HAP-1 (cell line): ENCODE results near the gene TM9SF3.

Source experiments
- DNase-seq, 2 experiments: peaks; one replicate each; pipeline ENCODE4 v3.0.0-alpha.2; 2016 to 2020; ENCODE audit warnings: low spot score in 2 of 2
- H3K27me3 ChIP-seq: fragments of 250-450 bp; sonication (Bioruptor Pico); 2 replicates; pipeline ENCODE4 v1.5.1; 2020; ENCODE audit warnings: low read depth, mild to moderate bottlenecking, moderate library complexity
- H3K36me3 ChIP-seq: fragments of 250-450 bp; sonication (Bioruptor Pico); replicated peaks from 2 replicates; pipeline ENCODE4 v1.5.1; 2020; ENCODE audit warnings: mild to moderate bottlenecking
- H3K4me1 ChIP-seq: fragments of 250-450 bp; sonication (Bioruptor Pico); 2 replicates; pipeline ENCODE4 v1.5.1; 2020; ENCODE audit warnings: mild to moderate bottlenecking
- H3K4me3 ChIP-seq: fragments of 250-450 bp; sonication (Bioruptor Pico); 2 replicates; pipeline ENCODE4 v1.5.1; 2020; ENCODE audit warnings: mild to moderate bottlenecking, moderate library complexity
- H3K9me3 ChIP-seq: fragments of 250-450 bp; sonication (Bioruptor Pico); 2 replicates; pipeline ENCODE4 v1.5.1; 2020; ENCODE audit warnings: mild to moderate bottlenecking, moderate library complexity
- in situ Hi-C: fragments of 300-500 bp; cut with MboI; formaldehyde crosslinking; loops from 3 replicates; pipeline ENCODE4 v1.14.3; 2020; ENCODE audit warnings: low sequenced_read_pairs, inconsistent platforms, mixed read lengths

The TM9SF3 gene

DNA sequence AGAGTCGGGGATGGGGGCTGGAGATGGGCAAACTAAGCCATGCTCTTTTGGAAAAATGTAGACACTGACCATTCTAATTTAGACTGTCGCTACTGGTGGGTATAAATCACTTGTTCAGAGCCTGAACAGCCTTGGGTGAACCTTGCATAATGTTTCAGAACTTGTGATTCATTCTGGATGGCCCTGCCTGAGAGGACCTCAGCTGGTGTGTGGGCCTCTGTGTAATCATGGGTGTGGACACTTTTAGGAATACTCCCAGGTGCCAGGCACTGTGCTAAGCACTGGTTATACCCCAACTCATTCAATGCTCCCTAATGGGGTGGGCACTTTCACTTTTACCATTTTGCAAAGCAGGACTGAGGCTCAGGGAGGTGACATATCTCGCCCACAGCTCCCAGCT lies 26.8 kb upstream of the TM9SF3 start:
- in situ Hi-C loops, result no loop called here
- H3K4me3 ChIP-seq, result no peak overlapping the region
- no peak for DNase-seq
- H3K27me3 ChIP-seq, result no peaks in the 10 kb centered on the region
- H3K36me3 ChIP-seq, result no peaks in the 10 kb centered on the region
- no peaks in the 10 kb centered on the region for H3K4me1 ChIP-seq
- no peaks in the 10 kb centered on the region for H3K9me3 ChIP-seq

DNA sequence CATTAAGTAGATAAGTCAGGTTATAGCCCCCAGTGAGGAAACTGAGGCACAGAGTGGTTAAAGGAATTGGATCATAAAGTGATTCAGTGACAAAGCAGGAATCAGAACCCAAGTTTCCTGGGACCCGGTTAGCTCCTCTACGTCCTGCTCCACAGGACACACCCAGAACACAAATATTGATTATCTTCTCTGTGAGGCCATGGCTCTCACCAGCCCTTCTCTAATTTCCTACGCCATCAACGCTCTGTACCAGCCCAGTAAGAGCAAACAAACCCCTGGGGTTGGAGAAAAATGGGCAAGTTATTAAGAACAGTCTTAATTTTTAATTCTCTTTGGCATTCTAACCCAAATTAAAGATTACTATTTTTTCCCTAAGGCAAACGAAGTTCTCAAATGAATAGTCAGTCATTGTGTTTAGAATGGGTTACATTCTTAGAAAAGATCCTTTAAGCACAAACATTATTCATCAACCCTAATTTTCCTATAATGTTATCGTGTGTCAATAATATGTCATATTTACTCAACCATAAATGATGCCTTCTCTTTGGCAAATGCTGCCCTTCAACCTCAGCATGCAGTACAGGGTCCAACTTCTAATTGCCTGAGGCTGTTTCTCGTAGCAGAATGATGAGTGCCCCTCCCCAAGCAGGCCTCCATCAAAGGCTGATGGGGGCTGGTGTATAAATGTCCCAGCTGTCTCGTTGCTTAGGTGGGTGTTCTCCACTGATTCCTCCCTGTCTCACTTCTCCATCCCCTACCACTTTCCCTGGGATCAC lies 25.4 kb upstream of the TM9SF3 start:
- Histone ChIP-seq H3K4me1 (no peaks in the 10 kb centered on the region), H3K4me3 (no peak overlapping the region), H3K27me3 (no peaks in the 10 kb centered on the region), H3K36me3 (no peaks in the 10 kb centered on the region), H3K9me3 (no peaks in the 10 kb centered on the region)
- no peak for DNase-seq
- in situ Hi-C loops, result no loop called here

DNA sequence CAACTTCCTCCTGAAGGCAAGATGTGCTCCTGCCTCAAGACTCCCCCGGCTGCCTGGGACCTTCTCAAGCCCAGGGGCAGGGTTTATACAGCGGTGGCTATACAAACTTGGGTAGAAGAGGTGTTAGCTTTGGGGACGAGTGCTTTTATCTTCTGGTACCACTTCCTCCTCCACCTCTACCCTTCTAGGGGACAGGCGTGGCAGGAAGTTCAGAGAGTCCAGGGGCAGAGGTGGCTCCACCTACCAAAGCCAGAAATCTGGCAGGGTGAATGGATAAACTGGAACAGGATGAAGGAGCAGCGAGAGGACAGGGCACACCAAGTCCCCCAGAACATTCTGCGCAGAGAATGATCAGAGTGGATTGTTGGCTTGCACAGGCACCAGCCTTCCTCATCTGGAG lies 24.0 kb upstream of the TM9SF3 start:
- Histone ChIP-seq H3K36me3 (no peaks in the 10 kb centered on the region), H3K27me3 (no peaks in the 10 kb centered on the region), H3K9me3 (no peaks in the 10 kb centered on the region), H3K4me1 (no peaks in the 10 kb centered on the region), H3K4me3 (no peak overlapping the region)
- in situ Hi-C loops, result no loop called here
- DNase-seq, result no peak

DNA sequence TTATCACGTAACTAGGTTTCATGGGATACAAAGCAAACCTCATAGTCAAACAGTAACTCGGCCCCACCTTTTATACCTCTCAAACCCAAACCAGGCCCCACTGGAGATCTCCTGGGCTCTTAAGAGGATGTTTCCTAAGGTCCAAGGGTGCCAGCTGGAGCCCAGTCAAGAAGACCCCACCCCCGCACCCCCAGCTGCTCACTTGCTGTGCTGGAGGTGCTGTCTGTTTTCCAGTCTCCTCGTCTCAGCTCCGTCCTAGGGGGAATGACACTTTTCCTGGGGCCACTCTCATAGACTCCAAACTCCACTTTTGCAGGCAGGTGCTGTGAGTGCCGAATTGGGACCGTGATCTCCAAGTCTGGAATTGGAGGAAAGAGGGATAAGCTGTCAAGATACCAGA lies 22.7 kb upstream of the TM9SF3 start:
- in situ Hi-C loops, result no loop called here
- H3K4me3 ChIP-seq, result no peak overlapping the region
- no peaks in the 10 kb centered on the region for H3K9me3 ChIP-seq
- H3K4me1 ChIP-seq, result no peaks in the 10 kb centered on the region
- no peak for DNase-seq
- H3K36me3 ChIP-seq, result no peaks in the 10 kb centered on the region
- no peaks in the 10 kb centered on the region for H3K27me3 ChIP-seq

DNA sequence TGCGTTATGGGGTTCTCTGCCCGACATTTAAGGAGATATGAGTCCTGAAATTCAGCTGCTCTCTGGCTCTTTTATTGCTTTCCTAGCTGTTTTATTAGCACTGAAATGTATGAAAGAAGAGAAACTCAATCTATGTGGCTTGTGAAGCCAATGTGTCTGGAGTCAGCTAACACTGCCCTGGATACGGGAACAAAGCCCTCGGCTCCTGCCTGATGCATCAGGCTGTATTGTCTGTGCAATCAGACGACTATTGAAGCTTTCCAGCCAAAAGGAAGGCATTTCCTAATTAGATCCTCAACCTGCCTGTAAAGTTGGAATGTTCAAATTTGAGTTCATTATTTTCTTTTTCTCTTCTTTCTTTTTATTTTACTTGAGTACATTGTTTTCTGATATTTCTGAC lies 22.0 kb upstream of the TM9SF3 start:
- H3K9me3 ChIP-seq, result no peaks in the 10 kb centered on the region
- in situ Hi-C loops, result no loop called here
- no peaks in the 10 kb centered on the region for H3K4me1 ChIP-seq
- no peaks in the 10 kb centered on the region for H3K27me3 ChIP-seq
- no peak for DNase-seq
- H3K4me3 ChIP-seq, result no peak overlapping the region
- H3K36me3 ChIP-seq, result no peaks in the 10 kb centered on the region

DNA sequence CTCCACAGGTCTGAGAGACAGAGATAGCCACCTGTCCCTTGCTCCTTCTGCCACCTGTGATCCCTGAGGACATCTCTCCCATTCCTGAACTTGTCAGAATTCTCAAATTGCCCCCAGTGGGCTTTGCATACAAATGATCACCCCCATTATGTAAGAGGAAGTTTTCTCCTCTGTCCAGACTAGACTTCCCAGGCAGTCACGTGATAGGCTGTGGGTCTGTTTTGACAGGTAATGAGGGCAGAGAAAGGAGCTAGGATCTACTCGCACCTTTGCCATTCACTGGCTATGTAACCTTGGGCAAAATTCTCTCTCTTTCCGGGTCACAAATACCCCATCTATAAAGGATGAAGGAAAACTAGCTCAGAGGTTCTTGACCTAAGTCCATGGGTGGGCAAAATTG lies 21.4 kb upstream of the TM9SF3 start:
- Histone ChIP-seq H3K4me1 (no peaks in the 10 kb centered on the region), H3K9me3 (no peaks in the 10 kb centered on the region), H3K36me3 (no peaks in the 10 kb centered on the region), H3K27me3 (no peaks in the 10 kb centered on the region), H3K4me3 (no peak overlapping the region)
- in situ Hi-C loops, result no loop called here
- no peak for DNase-seq

DNA sequence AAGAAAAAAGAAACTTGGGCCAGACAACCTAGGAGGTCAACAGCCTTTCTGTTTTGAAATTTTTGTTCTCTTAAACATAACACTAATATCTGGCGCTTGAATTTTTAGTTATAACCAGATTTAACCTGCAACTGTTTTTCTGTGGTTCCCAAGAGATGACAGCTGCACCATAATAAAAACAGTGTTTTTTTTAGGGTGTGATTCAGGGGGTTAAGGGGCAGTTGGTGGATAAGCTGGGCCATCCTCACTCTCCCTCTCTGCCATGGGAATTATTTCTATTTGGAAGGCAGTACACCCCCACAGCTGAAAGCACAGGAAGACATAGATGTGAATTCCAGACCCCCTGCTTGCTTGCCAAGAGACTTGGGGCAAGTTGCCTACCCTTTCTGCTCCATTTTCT lies 20.1 kb upstream of the TM9SF3 start:
- H3K36me3 ChIP-seq, result no peaks in the 10 kb centered on the region
- H3K4me3 ChIP-seq, result no peak overlapping the region
- no peak for DNase-seq
- in situ Hi-C loops, result no loop called here
- H3K4me1 ChIP-seq, result no peaks in the 10 kb centered on the region
- H3K9me3 ChIP-seq, result no peaks in the 10 kb centered on the region
- no peaks in the 10 kb centered on the region for H3K27me3 ChIP-seq

DNA sequence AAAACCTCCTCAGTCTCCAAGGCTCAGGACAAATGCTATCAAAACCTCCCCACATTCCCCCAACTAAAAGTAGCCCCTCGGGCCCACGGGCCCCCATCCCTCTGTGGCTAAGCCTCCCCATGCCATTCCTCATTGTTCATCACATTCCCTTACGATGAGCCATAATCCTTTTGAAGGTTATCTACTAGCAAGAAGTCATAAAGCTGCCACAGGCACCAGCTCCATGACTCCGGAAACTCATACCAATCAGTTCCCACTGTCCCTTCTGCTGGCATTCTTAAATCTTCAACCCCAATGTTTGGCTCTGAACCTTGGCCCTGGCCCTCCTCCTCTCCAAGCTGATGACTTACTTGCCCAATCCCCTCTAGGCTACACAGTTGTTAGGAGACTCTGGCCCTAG lies 19.4 kb upstream of the TM9SF3 start:
- H3K9me3 ChIP-seq, result no peaks in the 10 kb centered on the region
- no peaks in the 10 kb centered on the region for H3K4me1 ChIP-seq
- in situ Hi-C loops, result no loop called here
- H3K27me3 ChIP-seq, result no peaks in the 10 kb centered on the region
- no peak overlapping the region for H3K4me3 ChIP-seq
- no peaks in the 10 kb centered on the region for H3K36me3 ChIP-seq
- no peak for DNase-seq

DNA sequence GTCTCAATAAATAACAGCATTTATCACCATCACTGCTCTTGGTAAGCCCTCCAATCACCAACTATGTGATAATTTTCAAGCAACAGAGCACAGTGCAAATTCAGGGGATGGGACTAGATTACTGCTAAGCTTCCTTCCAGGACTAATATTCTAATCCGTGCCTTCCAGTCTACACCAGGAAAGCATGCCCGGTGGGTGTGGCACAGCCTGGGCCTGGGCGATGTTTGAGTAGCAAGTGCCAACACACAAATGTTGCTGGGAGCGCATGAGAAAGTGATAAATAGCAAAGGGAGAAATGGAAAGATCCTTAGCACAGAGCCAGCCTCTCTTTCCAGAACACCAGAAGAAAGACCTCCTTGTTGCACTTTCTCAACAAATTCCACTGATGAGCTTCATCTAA lies 13.5 kb upstream of the TM9SF3 start:
- Histone ChIP-seq H3K4me1 (no peaks in the 10 kb centered on the region), H3K36me3 (no peaks in the 10 kb centered on the region), H3K9me3 (0 out of 2 replicates have a peak, but pooled peaks cover under 1% of the 10 kb centered on the region), H3K27me3 (no peaks in the 10 kb centered on the region), H3K4me3 (no peak overlapping the region)
- in situ Hi-C loops, result no loop called here
- no peak for DNase-seq

DNA sequence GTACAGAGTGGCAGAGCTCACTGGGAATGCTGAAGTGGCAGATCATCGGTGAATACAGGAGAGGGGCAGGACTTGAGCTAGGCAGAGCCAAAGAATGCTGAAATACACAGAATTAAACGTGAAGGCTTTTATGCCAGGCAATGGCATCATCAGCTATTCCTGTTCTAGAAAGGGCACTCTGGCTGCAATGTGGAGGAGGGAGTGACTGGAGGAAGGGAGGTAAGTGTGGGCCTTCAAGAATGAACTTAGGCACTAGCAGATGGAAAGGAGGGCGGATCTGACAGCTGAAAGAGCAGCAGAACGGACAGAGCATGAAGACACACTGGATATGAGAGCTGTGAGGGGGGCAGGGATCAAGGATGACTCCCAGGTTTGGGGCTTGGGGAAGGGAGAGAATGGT lies 12.0 kb upstream of the TM9SF3 start:
- no peaks in the 10 kb centered on the region for H3K36me3 ChIP-seq
- H3K4me3 ChIP-seq, result no peak overlapping the region
- in situ Hi-C loops, result no loop called here
- no peaks in the 10 kb centered on the region for H3K27me3 ChIP-seq
- no peak for DNase-seq
- H3K9me3 ChIP-seq, result 0 out of 2 replicates have a peak, but pooled peaks cover 2% of the 10 kb centered on the region
- no peaks in the 10 kb centered on the region for H3K4me1 ChIP-seq

DNA sequence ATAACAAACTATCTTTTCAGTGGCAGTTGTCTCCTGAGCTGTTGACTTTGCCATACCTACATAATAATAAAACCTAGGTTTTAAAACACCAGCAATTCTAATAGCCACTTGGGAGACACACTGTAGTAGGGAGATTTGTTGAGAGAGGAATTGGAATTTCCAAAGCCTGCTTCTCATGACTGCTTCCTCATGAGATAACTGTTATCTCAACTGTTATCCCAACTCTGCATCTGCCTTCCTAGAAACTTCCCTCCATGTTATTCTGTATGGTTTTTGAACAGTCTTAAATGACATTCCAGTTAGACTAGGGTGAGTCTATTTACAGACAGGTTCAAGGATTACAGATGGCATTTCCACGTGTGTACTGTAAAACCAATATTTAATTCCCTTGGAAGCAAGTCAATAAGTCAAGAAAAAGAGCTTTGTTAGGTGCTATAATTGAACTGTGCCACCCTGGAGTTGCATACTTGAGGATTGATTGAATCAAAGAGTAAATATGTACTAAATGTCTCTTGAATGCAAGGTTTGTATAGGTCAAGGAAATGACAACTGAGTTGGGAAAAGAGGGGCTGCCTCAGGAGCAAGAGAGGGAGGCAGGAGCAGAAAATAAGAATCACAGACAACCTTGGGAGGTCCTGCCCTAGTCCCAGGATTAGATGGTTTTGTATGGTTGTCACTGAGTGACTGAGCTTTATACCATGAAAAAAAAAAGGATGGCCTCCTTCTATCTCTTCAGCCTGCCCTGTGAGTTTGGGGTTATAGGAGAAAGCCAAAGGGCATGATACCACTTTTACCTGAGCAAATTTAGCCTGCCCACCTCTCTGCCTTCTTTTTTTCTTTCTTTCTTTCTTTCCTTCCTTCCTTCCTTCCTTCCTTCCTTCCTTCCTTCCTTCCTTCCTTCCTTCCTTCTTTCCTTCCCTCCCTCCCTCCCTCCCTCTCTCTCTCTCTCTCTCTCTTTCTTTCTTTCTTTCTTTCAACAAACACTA lies 9.9 kb upstream of the TM9SF3 start:
- in situ Hi-C loops, result no loop called here
- peaks cover 2% of the 10 kb centered on the region; the same call in 1 of the 2 replicates for H3K9me3 ChIP-seq
- no peak for DNase-seq
- H3K4me3 ChIP-seq, result no peak overlapping the region
- H3K27me3 ChIP-seq, result no peaks in the 10 kb centered on the region
- H3K36me3 ChIP-seq, result no peaks in the 10 kb centered on the region
- no peaks in the 10 kb centered on the region for H3K4me1 ChIP-seq

DNA sequence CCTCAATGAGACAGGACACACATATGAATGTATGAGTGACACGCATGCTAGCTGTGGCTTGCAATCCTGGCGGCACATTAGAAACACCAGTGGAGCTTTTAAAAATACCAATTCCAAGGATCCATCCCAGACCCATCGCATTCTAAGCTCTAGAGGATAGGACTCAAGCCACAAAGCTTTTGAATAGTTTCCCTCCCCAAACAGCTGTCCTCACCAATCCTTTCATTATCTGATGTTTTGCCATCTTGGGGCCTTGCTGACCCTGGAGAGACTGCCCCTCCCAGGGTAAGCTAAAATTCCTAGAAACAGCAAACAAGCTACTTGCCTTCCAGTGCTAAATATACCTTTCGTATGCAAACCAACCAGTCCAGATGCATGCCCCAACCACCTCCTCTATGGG lies 8.9 kb upstream of the TM9SF3 start:
- no peak overlapping the region for H3K4me3 ChIP-seq
- H3K9me3 ChIP-seq, result peaks cover 2% of the 10 kb centered on the region; the same call in 1 of the 2 replicates
- no peak for DNase-seq
- no peaks in the 10 kb centered on the region for H3K4me1 ChIP-seq
- no peaks in the 10 kb centered on the region for H3K27me3 ChIP-seq
- H3K36me3 ChIP-seq, result no peaks in the 10 kb centered on the region
- in situ Hi-C loops, result no loop called here

DNA sequence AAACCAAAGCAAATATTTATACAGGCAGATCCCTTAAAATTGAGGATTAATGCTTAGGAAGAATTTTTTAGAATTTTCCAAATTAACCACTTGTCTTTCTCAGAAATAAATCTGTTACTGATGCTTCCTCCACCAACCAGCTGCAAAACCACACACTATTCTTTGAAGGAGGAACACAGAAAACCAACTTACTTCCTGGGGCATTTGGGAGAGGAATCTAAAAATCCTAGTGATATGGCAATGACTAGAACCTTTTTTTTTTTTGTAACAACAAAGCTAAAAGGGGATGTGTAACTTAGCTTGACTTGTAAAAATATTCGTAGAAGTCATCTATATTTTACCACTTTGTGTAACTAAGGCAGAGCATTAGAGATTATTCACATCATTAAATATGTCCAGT lies 5.1 kb upstream of the TM9SF3 start:
- H3K4me1 ChIP-seq, result peaks cover 12% of the 10 kb centered on the region; the same call in 1 of the 2 replicates
- H3K36me3 ChIP-seq, result no peaks in the 10 kb centered on the region
- H3K9me3 ChIP-seq, result peaks cover 2% of the 10 kb centered on the region; the same call in 1 of the 2 replicates
- no peak for DNase-seq
- H3K4me3 ChIP-seq, result no peak overlapping the region
- in situ Hi-C loops, result no loop called here
- no peaks in the 10 kb centered on the region for H3K27me3 ChIP-seq
